Neutrophil (primary cell): ENCODE results near the gene OTX1.

Source experiments
- H3K27ac ChIP-seq: fragments of 200-600 bp; sonication (generic); 2 replicates; pipeline ENCODE4 v1.5.1; 2016; ENCODE audit warnings: mild to moderate bottlenecking, moderate library complexity
- H3K27me3 ChIP-seq: fragments of 200-600 bp; sonication (generic); 2 replicates; pipeline ENCODE4 v1.6.0; 2016; ENCODE audit warnings: mild to moderate bottlenecking
- H3K36me3 ChIP-seq: fragments of 200-600 bp; sonication (generic); 2 replicates; pipeline ENCODE4 v1.5.1; 2017
- H3K4me1 ChIP-seq, 2 experiments: fragments of 200-600 bp in 1 of 2; sonication (generic) in 1 of 2; 1 replicate in 1 of 2; 2 replicates in 1 of 2; pipeline versions ENCODE4 v1.5.1 to v1.6.1; 2013 to 2016; ENCODE audit warnings: low read depth in 1 of 2, low read length in 1 of 2, mild to moderate bottlenecking in 1 of 2, moderate library complexity in 1 of 2; ENCODE audit not compliant: control insufficient read depth in 1 of 2, insufficient read depth in 1 of 2
- H3K4me3 ChIP-seq, 2 experiments: fragments of 200-600 bp in 1 of 2; sonication (generic) in 1 of 2; 1 replicate in 1 of 2; 2 replicates in 1 of 2; pipeline ENCODE4 v1.5.1; 2013 to 2016; ENCODE audit warnings: low read depth in 1 of 2, low read length in 1 of 2, mild to moderate bottlenecking in 1 of 2, moderate library complexity in 1 of 2
- H3K9me3 ChIP-seq: fragments of 200-600 bp; sonication (generic); 2 replicates; pipeline ENCODE4 v1.5.1; 2016
- TF ChIP-seq, protein P1 (sequence below): fragments of 200-600 bp; sonication (generic); IDR thresholded peaks from 2 replicates; pipeline ENCODE4 v1.5.1; 2016; ENCODE audit warnings: antibody characterized with exemption

OTX1 gene

DNA sequence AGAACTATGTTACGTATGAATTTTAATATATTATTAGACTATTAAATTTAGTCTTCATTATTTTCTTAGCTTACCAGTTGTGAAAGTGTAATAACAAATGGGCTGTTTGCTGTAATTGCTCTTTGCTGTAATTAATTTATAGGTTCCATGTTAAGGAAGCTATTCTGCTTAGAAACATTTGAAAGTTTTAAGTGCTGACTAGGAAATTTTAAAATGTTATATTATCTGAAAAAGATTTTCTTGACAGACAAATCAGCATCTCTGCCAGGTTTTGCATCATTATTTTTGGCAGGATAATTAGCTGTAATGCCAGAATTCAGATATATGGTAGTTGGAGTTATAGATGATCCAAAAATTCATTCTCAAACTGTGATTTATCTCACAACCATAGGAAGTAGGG lies 42.2 kb downstream of the OTX1 start:
- H3K9me3 ChIP-seq = no peaks in the 10 kb centered on the region
- no peaks in the 10 kb centered on the region for H3K4me1 ChIP-seq
- no peak overlapping the region for H3K27ac ChIP-seq
- no peak overlapping the region for H3K4me3 ChIP-seq
- H3K36me3 ChIP-seq = no peaks in the 10 kb centered on the region
- no peaks in the 10 kb centered on the region for H3K27me3 ChIP-seq
- TF ChIP-seq, protein P1, sequence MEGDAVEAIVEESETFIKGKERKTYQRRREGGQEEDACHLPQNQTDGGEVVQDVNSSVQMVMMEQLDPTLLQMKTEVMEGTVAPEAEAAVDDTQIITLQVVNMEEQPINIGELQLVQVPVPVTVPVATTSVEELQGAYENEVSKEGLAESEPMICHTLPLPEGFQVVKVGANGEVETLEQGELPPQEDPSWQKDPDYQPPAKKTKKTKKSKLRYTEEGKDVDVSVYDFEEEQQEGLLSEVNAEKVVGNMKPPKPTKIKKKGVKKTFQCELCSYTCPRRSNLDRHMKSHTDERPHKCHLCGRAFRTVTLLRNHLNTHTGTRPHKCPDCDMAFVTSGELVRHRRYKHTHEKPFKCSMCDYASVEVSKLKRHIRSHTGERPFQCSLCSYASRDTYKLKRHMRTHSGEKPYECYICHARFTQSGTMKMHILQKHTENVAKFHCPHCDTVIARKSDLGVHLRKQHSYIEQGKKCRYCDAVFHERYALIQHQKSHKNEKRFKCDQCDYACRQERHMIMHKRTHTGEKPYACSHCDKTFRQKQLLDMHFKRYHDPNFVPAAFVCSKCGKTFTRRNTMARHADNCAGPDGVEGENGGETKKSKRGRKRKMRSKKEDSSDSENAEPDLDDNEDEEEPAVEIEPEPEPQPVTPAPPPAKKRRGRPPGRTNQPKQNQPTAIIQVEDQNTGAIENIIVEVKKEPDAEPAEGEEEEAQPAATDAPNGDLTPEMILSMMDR = no peak

DNA sequence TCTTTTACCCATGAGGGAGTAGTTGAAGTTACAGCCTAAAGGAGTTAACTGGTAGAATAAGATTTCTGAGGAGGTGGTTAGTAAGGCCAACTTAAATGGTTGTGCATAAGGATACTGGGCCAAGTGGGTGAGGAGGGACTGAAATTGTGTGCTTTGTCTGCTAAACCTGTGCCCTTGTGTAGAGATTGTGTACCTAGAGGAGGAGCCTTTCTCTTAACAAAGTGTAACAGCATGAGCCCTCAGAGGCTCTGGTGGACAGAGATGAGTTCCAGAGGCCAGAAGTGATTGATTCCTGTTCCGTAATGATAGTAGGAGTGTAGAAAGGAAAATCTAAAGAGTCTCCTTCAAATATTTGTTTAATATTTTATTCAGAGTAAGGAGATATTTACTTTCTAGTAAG lies 42.9 kb downstream of the OTX1 start:
- TF ChIP-seq, protein P1 = no peak
- Histone ChIP-seq H3K36me3 (no peaks in the 10 kb centered on the region), H3K4me1 (no peaks in the 10 kb centered on the region), H3K4me3 (no peak overlapping the region), H3K27me3 (no peaks in the 10 kb centered on the region), H3K9me3 (no peaks in the 10 kb centered on the region), H3K27ac (no peak overlapping the region)

DNA sequence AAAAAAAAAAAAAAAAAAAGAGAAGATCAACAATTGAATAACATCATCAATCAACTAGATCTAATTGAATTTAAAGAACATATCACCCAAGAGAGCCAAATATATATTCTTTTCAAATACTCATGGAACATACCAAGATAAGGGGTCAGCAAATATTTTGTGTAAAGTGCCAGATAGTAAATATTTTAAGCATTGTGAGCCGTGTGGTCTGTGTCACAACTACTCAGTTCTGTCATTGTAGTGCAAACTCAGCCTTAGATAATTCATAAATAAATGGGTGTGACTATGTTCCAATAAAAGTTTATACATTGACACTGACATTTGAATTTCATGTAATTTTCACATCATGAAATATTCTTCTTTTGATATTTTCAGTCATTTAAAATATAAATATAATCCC lies 45.9 kb downstream of the OTX1 start:
- no peaks in the 10 kb centered on the region for H3K9me3 ChIP-seq
- H3K4me3 ChIP-seq = no peak overlapping the region
- no peak overlapping the region for H3K27ac ChIP-seq
- TF ChIP-seq, protein P1 = no peak
- no peaks in the 10 kb centered on the region for H3K4me1 ChIP-seq
- H3K36me3 ChIP-seq = no peaks in the 10 kb centered on the region
- no peaks in the 10 kb centered on the region for H3K27me3 ChIP-seq

DNA sequence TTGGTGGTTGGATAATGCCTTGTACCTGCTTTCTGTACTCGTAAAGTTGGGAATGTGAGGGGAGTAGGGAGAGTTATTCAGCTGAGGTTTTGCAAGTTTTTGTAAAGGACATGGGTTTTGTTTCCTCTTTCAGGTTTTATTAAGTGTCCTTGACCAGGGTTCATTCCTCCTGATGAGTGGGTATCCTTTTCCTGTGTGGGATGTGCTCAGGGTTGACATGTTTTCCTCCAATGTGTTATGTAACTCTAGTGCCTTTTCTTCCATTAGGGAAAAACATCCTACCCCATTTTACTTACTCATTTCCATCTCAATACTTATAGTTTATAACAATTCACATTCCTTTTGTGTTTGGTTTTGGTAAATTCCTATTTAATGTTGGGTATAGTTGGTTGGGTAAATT lies 48.4 kb downstream of the OTX1 start:
- Histone ChIP-seq H3K4me1 (no peaks in the 10 kb centered on the region), H3K36me3 (no peaks in the 10 kb centered on the region), H3K27ac (no peak overlapping the region), H3K9me3 (no peaks in the 10 kb centered on the region), H3K4me3 (no peak overlapping the region), H3K27me3 (no peaks in the 10 kb centered on the region)
- TF ChIP-seq, protein P1 = no peak

DNA sequence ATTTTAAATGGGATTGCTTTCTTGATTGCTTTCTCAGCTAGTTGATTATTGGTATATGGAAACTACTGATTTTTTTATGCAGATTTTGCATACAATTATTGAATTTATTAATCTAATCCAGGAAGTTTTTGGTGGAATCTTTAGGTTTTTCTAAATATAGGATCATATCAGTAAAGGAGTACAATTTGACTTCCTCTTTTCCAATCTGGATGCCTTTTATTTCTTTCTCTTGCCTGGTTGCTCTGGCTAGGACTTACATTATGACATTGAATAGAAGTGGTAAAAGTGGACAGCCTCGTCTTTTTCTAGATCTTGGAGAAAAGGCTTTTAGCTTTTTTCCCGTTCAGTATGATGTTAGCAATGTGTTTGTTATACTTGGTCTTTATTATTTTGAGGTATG lies 51.3 kb downstream of the OTX1 start:
- no peak overlapping the region for H3K27ac ChIP-seq
- TF ChIP-seq, protein P1 = no peak
- no peaks in the 10 kb centered on the region for H3K36me3 ChIP-seq
- H3K9me3 ChIP-seq = no peaks in the 10 kb centered on the region
- H3K4me3 ChIP-seq = no peak overlapping the region
- H3K27me3 ChIP-seq = no peaks in the 10 kb centered on the region
- no peaks in the 10 kb centered on the region for H3K4me1 ChIP-seq

DNA sequence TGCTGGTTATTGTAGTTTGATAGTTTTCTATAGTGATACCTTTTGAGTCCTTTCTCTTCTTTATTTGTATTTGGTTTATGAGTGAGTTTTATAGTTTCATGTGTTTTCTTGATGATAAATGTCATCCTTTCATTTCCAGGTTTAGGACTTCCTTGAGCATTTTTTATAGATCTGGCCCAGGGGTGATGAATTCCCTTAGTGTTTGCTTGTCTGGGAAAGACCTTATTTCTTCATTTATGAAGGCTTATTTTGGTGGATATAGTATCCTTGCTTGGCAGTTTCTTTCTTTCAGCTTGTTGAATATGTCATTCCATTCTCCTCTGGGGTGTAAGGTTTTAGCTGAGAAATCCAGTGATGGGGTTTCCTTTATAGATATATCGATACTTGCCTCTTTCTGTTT lies 53.9 kb downstream of the OTX1 start:
- no peak overlapping the region for H3K27ac ChIP-seq
- H3K36me3 ChIP-seq = no peaks in the 10 kb centered on the region
- no peak overlapping the region for H3K4me3 ChIP-seq
- no peaks in the 10 kb centered on the region for H3K27me3 ChIP-seq
- TF ChIP-seq, protein P1 = no peak
- no peaks in the 10 kb centered on the region for H3K9me3 ChIP-seq
- H3K4me1 ChIP-seq = no peaks in the 10 kb centered on the region
